Mammary epithelial cell (primary cell): ENCODE data around the gene TRPM1.

ENCODE experiments used
- CTCF ChIP-seq, 2 donors: IDR thresholded peaks in 1 of 2; conservative IDR thresholded peaks in 1 of 2; 2 replicates each; pipeline ENCODE4 v1.5.1; 2011 to 2012; ENCODE audit warnings: inconsistent platforms in 2 of 2, low read length in 2 of 2, mild to moderate bottlenecking in 2 of 2, control low read depth in 1 of 2, low read depth in 1 of 2; ENCODE audit not compliant: insufficient read depth in 1 of 2; ENCODE audit errors: extremely low read depth in 1 of 2
- EZH2 ChIP-seq: IDR thresholded peaks from 2 replicates; pipeline ENCODE4 v1.6.1; 2012; ENCODE audit warnings: low read length, inconsistent platforms, borderline replicate concordance

GRCh38 chr15:31036783-31037182 is 64.7 kb downstream of the TRPM1 start:
- TF ChIP-seq EZH2 (no peak), CTCF (conservative IDR thresholded peaks at IDR 0.05 in 1 of 2, IDR thresholded peaks at IDR 0.05 in 1 of 2; ENCODE audit: extremely low read depth in 1 of 2, insufficient read depth in 1 of 2, low read depth in 1 of 2, low read length in 2 of 2) (no peak)
